HuH-7.5 (cell line): ENCODE results near the gene SLC26A4.

Source experiments
- DNase-seq: peaks from one replicate; pipeline ENCODE4 v3.0.0; 2011; ENCODE audit warnings: low spot score

The SLC26A4 gene

DNA sequence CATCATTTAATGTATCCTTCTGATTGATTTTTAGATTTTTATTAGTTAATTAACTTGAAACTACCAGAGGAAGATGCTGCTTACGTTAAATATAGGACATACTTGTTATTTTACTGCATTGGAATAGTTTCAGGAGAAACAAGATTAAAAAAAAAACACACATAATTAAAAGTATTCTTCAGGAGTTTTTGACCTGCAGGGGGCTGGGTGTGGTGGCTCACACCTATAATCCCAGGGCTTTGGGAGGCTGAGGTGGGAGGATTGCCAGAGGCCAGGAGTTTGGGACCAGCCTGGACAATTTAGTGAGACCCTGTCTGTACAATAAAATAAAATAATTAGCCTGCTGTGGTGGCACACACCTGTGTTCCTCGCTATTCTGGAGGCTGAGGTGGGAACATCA, 94.0 kb downstream of the SLC26A4 start:
- no peak for DNase-seq

DNA sequence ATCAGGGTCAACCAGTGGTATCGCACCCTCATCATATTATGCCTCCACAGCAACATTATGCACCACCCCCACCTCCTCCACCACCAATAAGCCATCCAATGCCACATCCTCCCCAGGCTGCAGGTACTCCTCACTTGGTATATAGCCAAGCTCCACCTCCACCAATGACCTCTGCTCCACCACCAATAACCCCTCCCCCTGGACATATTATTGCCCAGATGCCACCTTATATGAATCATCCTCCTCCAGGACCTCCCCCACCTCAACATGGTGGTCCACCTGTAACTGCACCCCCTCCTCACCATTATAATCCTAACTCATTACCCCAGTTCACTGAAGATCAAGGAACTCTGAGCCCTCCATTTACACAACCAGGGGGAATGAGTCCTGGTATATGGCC, 98.0 kb downstream of the SLC26A4 start:
- DNase-seq = no peak

DNA sequence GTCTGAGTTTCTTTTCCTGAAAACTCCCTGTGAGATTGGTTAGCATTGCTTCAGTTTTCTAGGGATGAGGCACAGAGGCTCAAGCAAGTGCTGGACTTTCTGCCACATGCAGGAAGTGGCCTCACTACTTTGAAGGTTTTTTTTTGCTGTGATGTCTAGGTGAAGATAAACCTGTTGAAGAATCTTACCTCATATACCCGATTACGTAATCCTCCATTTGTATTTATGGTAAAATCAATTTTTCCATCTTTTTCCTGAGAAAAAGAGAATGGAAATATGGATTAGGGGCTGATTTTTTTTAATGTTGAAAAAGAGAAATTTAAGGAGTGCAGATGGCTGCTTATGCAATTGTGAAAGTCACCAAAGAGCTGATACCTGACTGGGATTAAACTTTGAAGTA, 106.8 kb downstream of the SLC26A4 start:
- no peak for DNase-seq
